Effector memory CD8-positive, alpha-beta T cell (primary cell): ENCODE results near the gene MDM4.

Experiments
- ATAC-seq: fragments of 150-1000 bp; cut with Tn5 transposase; replicated peaks from 2 replicates; pipeline ENCODE4 v1.10.0; 2021; ENCODE audit warnings: mild to moderate bottlenecking, moderate library complexity
- DNase-seq, 3 experiments: peaks; one replicate each; pipeline ENCODE4 v3.0.0; 2021
- H3K27ac Mint-ChIP-seq, 2 donors: one replicate each; pipeline ENCODE4 v1.8.0; 2022; ENCODE audit warnings: mild to moderate bottlenecking in 2 of 2, mixed read lengths in 2 of 2, moderate library complexity in 2 of 2
- H3K27me3 Mint-ChIP-seq, 2 donors: one replicate each; pipeline ENCODE4 v1.8.0; 2022; ENCODE audit warnings: mixed read lengths in 2 of 2
- H3K36me3 Mint-ChIP-seq: one replicate; pipeline ENCODE4 v1.8.0; 2022; ENCODE audit warnings: mild to moderate bottlenecking, moderate library complexity, mixed read lengths; ENCODE audit not compliant: insufficient read depth
- H3K4me1 Mint-ChIP-seq, 2 donors: one replicate each; pipeline ENCODE4 v1.8.0; 2022; ENCODE audit warnings: low read depth in 2 of 2, mixed read lengths in 2 of 2
- H3K4me3 Mint-ChIP-seq, 2 donors: one replicate each; pipeline ENCODE4 v1.8.0; 2022; ENCODE audit warnings: mild to moderate bottlenecking in 2 of 2, mixed read lengths in 2 of 2, moderate library complexity in 2 of 2
- H3K9me3 Mint-ChIP-seq, 2 donors: one replicate each; pipeline ENCODE4 v1.8.0; 2022; ENCODE audit warnings: mixed read lengths in 2 of 2

MDM4 gene

GRCh38 chr1:204495777-204496176 is 20.4 kb upstream of the MDM4 start:
- peaks cover 9% of the 10 kb centered on the region for H3K36me3 Mint-ChIP-seq
- peak overlapping the region; percentile 96 to 97 for H3K4me3 Mint-ChIP-seq
- ATAC-seq, result no peak
- no peaks in the 10 kb centered on the region for H3K9me3 Mint-ChIP-seq
- no peaks in the 10 kb centered on the region for H3K27me3 Mint-ChIP-seq
- DNase-seq, result no peak
- H3K4me1 Mint-ChIP-seq, result peaks cover 28 to 34% of the 10 kb centered on the region in 2 donors
- peak overlapping the region; percentile 97 to 98 for H3K27ac Mint-ChIP-seq

GRCh38 chr1:204498981-204499380 is 17.2 kb upstream of the MDM4 start:
- H3K4me3 Mint-ChIP-seq, result no peak overlapping the region
- DNase-seq (no peak), ATAC-seq (no peak)
- peak overlapping the region in 1 of 2 donors; percentile 4 for H3K27ac Mint-ChIP-seq
- no peaks in the 10 kb centered on the region for H3K9me3 Mint-ChIP-seq
- peaks cover 10 to 14% of the 10 kb centered on the region in 2 donors for H3K4me1 Mint-ChIP-seq
- H3K27me3 Mint-ChIP-seq, result no peaks in the 10 kb centered on the region
- peaks cover 6% of the 10 kb centered on the region for H3K36me3 Mint-ChIP-seq

- Mint-ChIP-seq H3K9me3 (no peaks in the 10 kb centered on the region), H3K36me3 (peaks cover 5% of the 10 kb centered on the region), H3K27ac (no peak overlapping the region), H3K27me3 (no peaks in the 10 kb centered on the region), H3K4me3 (no peak overlapping the region), H3K4me1 (peaks cover 10 to 13% of the 10 kb centered on the region in 2 donors)
- ATAC-seq (no peak), DNase-seq (no peak)
Measured at GRCh38 chr1:204499511-204500468, 16.4 kb upstream of the MDM4 start.

GRCh38 chr1:204502241-204502640 is 14.0 kb upstream of the MDM4 start:
- peaks cover 19 to 21% of the 10 kb centered on the region in 2 donors for H3K4me1 Mint-ChIP-seq

GRCh38 chr1:204503122-204503912 is 12.9 kb upstream of the MDM4 start:
- H3K4me1 Mint-ChIP-seq, result peaks cover 24 to 30% of the 10 kb centered on the region in 2 donors
- ATAC-seq (peak; percentile 11), DNase-seq (peak; percentile 51 to 63 (median 58))
- H3K4me3 Mint-ChIP-seq, result no peak overlapping the region
- H3K27ac Mint-ChIP-seq, result no peak overlapping the region
- peaks cover 27% of the 10 kb centered on the region for H3K36me3 Mint-ChIP-seq
- H3K9me3 Mint-ChIP-seq, result peaks cover 0 to 2% of the 10 kb centered on the region in 2 donors
- H3K27me3 Mint-ChIP-seq, result peaks cover 6 to 10% of the 10 kb centered on the region in 2 donors

More at GRCh38 chr1:204502241-204502640, 14.0 kb upstream of the MDM4 start:
- no peak for DNase-seq
- Mint-ChIP-seq H3K27ac (no peak overlapping the region), H3K9me3 (peaks cover 0 to 2% of the 10 kb centered on the region in 2 donors), H3K36me3 (peaks cover 22% of the 10 kb centered on the region), H3K4me3 (no peak overlapping the region), H3K27me3 (peaks cover 6 to 10% of the 10 kb centered on the region in 2 donors)
- no peak for ATAC-seq

- Mint-ChIP-seq H3K27ac (no peak overlapping the region), H3K9me3 (peaks cover 0 to 2% of the 10 kb centered on the region in 2 donors), H3K4me3 (no peak overlapping the region), H3K36me3 (peaks cover 28% of the 10 kb centered on the region), H3K4me1 (peaks cover 24 to 30% of the 10 kb centered on the region in 2 donors), H3K27me3 (peaks cover 6 to 10% of the 10 kb centered on the region in 2 donors)
- DNase-seq, result no peak
- no peak for ATAC-seq
Measured at GRCh38 chr1:204503913-204504519, 12.2 kb upstream of the MDM4 start.

- peaks cover 6 to 10% of the 10 kb centered on the region in 2 donors for H3K27me3 Mint-ChIP-seq
- peaks cover 24 to 30% of the 10 kb centered on the region in 2 donors for H3K4me1 Mint-ChIP-seq
- no peak for DNase-seq
- H3K27ac Mint-ChIP-seq, result peak overlapping the region; percentile 100
- peaks cover 31% of the 10 kb centered on the region for H3K36me3 Mint-ChIP-seq
- ATAC-seq, result no peak
- H3K4me3 Mint-ChIP-seq, result peak overlapping the region; percentile 94 to 97
- H3K9me3 Mint-ChIP-seq, result peaks cover 0 to 2% of the 10 kb centered on the region in 2 donors
Measured at GRCh38 chr1:204505674-204506200, 10.5 kb upstream of the MDM4 start.

- Mint-ChIP-seq H3K4me3 (peak overlapping the region; percentile 94 to 97), H3K36me3 (peaks cover 31% of the 10 kb centered on the region), H3K27ac (peak overlapping the region; percentile 100), H3K27me3 (peaks cover 6 to 10% of the 10 kb centered on the region in 2 donors), H3K9me3 (peaks cover 0 to 2% of the 10 kb centered on the region in 2 donors), H3K4me1 (peaks cover 24 to 30% of the 10 kb centered on the region in 2 donors)
- ATAC-seq, result peak; percentile 48
- DNase-seq, result peak; percentile 65 to 78 (median 72)
Measured at GRCh38 chr1:204506201-204506968, 9.8 kb upstream of the MDM4 start.

GRCh38 chr1:204506969-204507316 is 9.3 kb upstream of the MDM4 start:
- Mint-ChIP-seq H3K27ac (peak overlapping the region; percentile 100), H3K4me3 (peak overlapping the region; percentile 94 to 97), H3K4me1 (peaks cover 24 to 30% of the 10 kb centered on the region in 2 donors), H3K9me3 (peaks cover 0 to 2% of the 10 kb centered on the region in 2 donors), H3K36me3 (peaks cover 31% of the 10 kb centered on the region), H3K27me3 (peaks cover 6 to 10% of the 10 kb centered on the region in 2 donors)
- DNase-seq (peak; percentile 89 to 93 (median 89)), ATAC-seq (peak; percentile 75)

GRCh38 chr1:204507317-204508105 is 8.7 kb upstream of the MDM4 start:
- H3K9me3 Mint-ChIP-seq, result peaks cover 0 to 2% of the 10 kb centered on the region in 2 donors
- H3K4me3 Mint-ChIP-seq, result peak overlapping the region; percentile 94 to 97
- peak overlapping the region; percentile 100 for H3K27ac Mint-ChIP-seq
- DNase-seq (peak; percentile 16 to 31 (median 25)), ATAC-seq (peak; percentile 49)
- H3K27me3 Mint-ChIP-seq, result peaks cover 6 to 10% of the 10 kb centered on the region in 2 donors
- H3K4me1 Mint-ChIP-seq, result peaks cover 24 to 30% of the 10 kb centered on the region in 2 donors
- H3K36me3 Mint-ChIP-seq, result peaks cover 31% of the 10 kb centered on the region

GRCh38 chr1:204509186-204509635 is 7.0 kb upstream of the MDM4 start:
- Mint-ChIP-seq H3K27ac (peak overlapping the region in 1 of 2 donors; percentile 10), H3K4me1 (peaks cover 25 to 31% of the 10 kb centered on the region in 2 donors), H3K9me3 (peaks cover 0 to 2% of the 10 kb centered on the region in 2 donors), H3K36me3 (peaks cover 42% of the 10 kb centered on the region), H3K4me3 (no peak overlapping the region), H3K27me3 (peaks cover 6 to 10% of the 10 kb centered on the region in 2 donors)
- DNase-seq, result no peak
- ATAC-seq, result no peak
